RWPE2 (cell line): ENCODE results near the gene FGG.

Experiments
- ATAC-seq: fragments of 200-7000 bp; cut with Tn5 transposase; 3 replicates; pipeline ENCODE4 v1.9.1; 2021; ENCODE audit warnings: low read depth
- DNase-seq: peaks from one replicate; pipeline ENCODE4 v3.0.0-alpha.2; 2020; ENCODE audit warnings: low spot score
- H3K27ac ChIP-seq: fragments of 450-650 bp; 2 replicates; pipeline ENCODE4 v1.5.1; 2017; ENCODE audit warnings: mild to moderate bottlenecking; ENCODE audit not compliant: poor library complexity, severe bottlenecking
- H3K27me3 ChIP-seq: fragments of 250-450 bp; sonication (Bioruptor Pico); 2 replicates; pipeline ENCODE4 v1.5.1; 2021; ENCODE audit warnings: mild to moderate bottlenecking, moderate library complexity; ENCODE audit not compliant: insufficient read depth, poor library complexity, severe bottlenecking
- H3K36me3 ChIP-seq: fragments of 250-450 bp; sonication (Bioruptor Pico); 2 replicates; pipeline ENCODE4 v1.5.1; 2020; ENCODE audit warnings: low read depth, mild to moderate bottlenecking, moderate library complexity
- H3K4me1 ChIP-seq: fragments of 250-450 bp; sonication (Bioruptor Pico); 2 replicates; pipeline ENCODE4 v1.5.1; 2021; ENCODE audit warnings: mild to moderate bottlenecking, moderate library complexity; ENCODE audit not compliant: insufficient read depth, poor library complexity, severe bottlenecking
- H3K4me3 ChIP-seq: fragments of 250-450 bp; sonication (Bioruptor Pico); 2 replicates; pipeline ENCODE4 v1.5.1; 2021; ENCODE audit warnings: mild to moderate bottlenecking, moderate library complexity; ENCODE audit not compliant: severe bottlenecking
- H3K9me3 ChIP-seq: fragments of 250-450 bp; sonication (Bioruptor Pico); 2 replicates; pipeline ENCODE4 v1.5.1; 2021; ENCODE audit warnings: mild to moderate bottlenecking, moderate library complexity; ENCODE audit not compliant: severe bottlenecking
- CTCF ChIP-seq: fragments of 450-650 bp; IDR thresholded peaks from one replicate; pipeline ENCODE4 v1.5.1; 2017; ENCODE audit warnings: mild to moderate bottlenecking, moderate library complexity; ENCODE audit not compliant: poor library complexity, severe bottlenecking

The FGG gene

GRCh38 chr4:154620111-154620510 is 7.7 kb upstream of the FGG start:
- Histone ChIP-seq H3K27ac (no peak overlapping the region), H3K4me3 (no peak overlapping the region), H3K27me3 (no peaks in the 10 kb centered on the region), H3K9me3 (no peaks in the 10 kb centered on the region), H3K36me3 (no peaks in the 10 kb centered on the region), H3K4me1 (no peaks in the 10 kb centered on the region)
- DNase-seq (no peak), ATAC-seq (no peak)
- TF ChIP-seq CTCF: no peak

GRCh38 chr4:154618708-154619315 is 6.4 kb upstream of the FGG start:
- H3K9me3 ChIP-seq: no peaks in the 10 kb centered on the region
- DNase-seq (no peak), ATAC-seq (peak; percentile 74)
- no peak overlapping the region for H3K4me3 ChIP-seq
- no peaks in the 10 kb centered on the region for H3K4me1 ChIP-seq
- no peaks in the 10 kb centered on the region for H3K36me3 ChIP-seq
- H3K27me3 ChIP-seq: no peaks in the 10 kb centered on the region
- peak; percentile 93 for TF ChIP-seq CTCF
- H3K27ac ChIP-seq: no peak overlapping the region

GRCh38 chr4:154617820-154618317 is 5.4 kb upstream of the FGG start:
- Histone ChIP-seq H3K27ac (no peak overlapping the region), H3K36me3 (no peaks in the 10 kb centered on the region), H3K27me3 (no peaks in the 10 kb centered on the region), H3K4me1 (no peaks in the 10 kb centered on the region), H3K4me3 (no peak overlapping the region), H3K9me3 (no peaks in the 10 kb centered on the region)
- no peak for TF ChIP-seq CTCF
- ATAC-seq: no peak
- DNase-seq: no peak

GRCh38 chr4:154616731-154617130 is 4.3 kb upstream of the FGG start:
- ATAC-seq (no peak), DNase-seq (no peak)
- Histone ChIP-seq H3K4me3 (no peak overlapping the region), H3K4me1 (no peaks in the 10 kb centered on the region), H3K27ac (no peak overlapping the region), H3K9me3 (no peaks in the 10 kb centered on the region), H3K27me3 (no peaks in the 10 kb centered on the region), H3K36me3 (no peaks in the 10 kb centered on the region)
- TF ChIP-seq CTCF: no peak

- ATAC-seq (no peak), DNase-seq (no peak)
- TF ChIP-seq CTCF: no peak
- Histone ChIP-seq H3K4me3 (no peak overlapping the region), H3K27ac (no peak overlapping the region), H3K27me3 (no peaks in the 10 kb centered on the region), H3K4me1 (no peaks in the 10 kb centered on the region), H3K36me3 (no peaks in the 10 kb centered on the region), H3K9me3 (no peaks in the 10 kb centered on the region)
These were observed 3.8 kb upstream of the FGG start for GRCh38 chr4:154616287-154616686.
